CD4-positive, alpha-beta T cell treated with Interleukin-21 for 1 hour (primary cell): ENCODE measurements around the gene AATK.

Source experiments
- DNase-seq: peaks from one replicate; pipeline ENCODE4 v3.0.0-alpha.2; 2020

AATK gene

GRCh38 chr17:81194941-81195901 is 29.2 kb upstream of the AATK start:
- DNase-seq: no peak

GRCh38 chr17:81194225-81194760 is 28.3 kb upstream of the AATK start:
- DNase-seq: no peak

- DNase-seq: no peak
These were observed 27.6 kb upstream of the AATK start for GRCh38 chr17:81193470-81194224.

GRCh38 chr17:81193051-81193410 is 27.0 kb upstream of the AATK start:
- no peak for DNase-seq

GRCh38 chr17:81192386-81193050 is 26.5 kb upstream of the AATK start:
- no peak for DNase-seq

- DNase-seq: no peak
These were observed 25.6 kb upstream of the AATK start for GRCh38 chr17:81191646-81192045.

GRCh38 chr17:81191116-81191515 is 25.1 kb upstream of the AATK start:
- DNase-seq: no peak

- no peak for DNase-seq
These were observed 24.6 kb upstream of the AATK start for GRCh38 chr17:81190591-81190990.

- no peak for DNase-seq
These were observed 23.9 kb upstream of the AATK start for GRCh38 chr17:81189670-81190530.

GRCh38 chr17:81189016-81189415 is 23.0 kb upstream of the AATK start:
- no peak for DNase-seq

- no peak for DNase-seq
These were observed 22.4 kb upstream of the AATK start for GRCh38 chr17:81188491-81188840.

- DNase-seq: no peak
These were observed 21.8 kb upstream of the AATK start for GRCh38 chr17:81187586-81188490.

- no peak for DNase-seq
These were observed 21.1 kb upstream of the AATK start for GRCh38 chr17:81187120-81187519.

- no peak for DNase-seq
These were observed 20.2 kb upstream of the AATK start for GRCh38 chr17:81186203-81186602.

- no peak for DNase-seq
These were observed 18.5 kb upstream of the AATK start for GRCh38 chr17:81184555-81184954.

- no peak for DNase-seq
These were observed 17.8 kb upstream of the AATK start for GRCh38 chr17:81183807-81184206.

GRCh38 chr17:81183316-81183715 is 17.3 kb upstream of the AATK start:
- DNase-seq: no peak

- no peak for DNase-seq
These were observed 16.6 kb upstream of the AATK start for GRCh38 chr17:81182596-81182995.

GRCh38 chr17:81181811-81182185 is 15.8 kb upstream of the AATK start:
- DNase-seq: no peak

- no peak for DNase-seq
These were observed 15.1 kb upstream of the AATK start for GRCh38 chr17:81180836-81181810.
